ENCODE measurements around the gene FNDC7.
"Not testable (repeated sequence)": the region's sequence is repeated elsewhere in the genome, so short reads cannot be mapped to it uniquely, and the experiment has no call there.

Gene FNDC7, protein sequence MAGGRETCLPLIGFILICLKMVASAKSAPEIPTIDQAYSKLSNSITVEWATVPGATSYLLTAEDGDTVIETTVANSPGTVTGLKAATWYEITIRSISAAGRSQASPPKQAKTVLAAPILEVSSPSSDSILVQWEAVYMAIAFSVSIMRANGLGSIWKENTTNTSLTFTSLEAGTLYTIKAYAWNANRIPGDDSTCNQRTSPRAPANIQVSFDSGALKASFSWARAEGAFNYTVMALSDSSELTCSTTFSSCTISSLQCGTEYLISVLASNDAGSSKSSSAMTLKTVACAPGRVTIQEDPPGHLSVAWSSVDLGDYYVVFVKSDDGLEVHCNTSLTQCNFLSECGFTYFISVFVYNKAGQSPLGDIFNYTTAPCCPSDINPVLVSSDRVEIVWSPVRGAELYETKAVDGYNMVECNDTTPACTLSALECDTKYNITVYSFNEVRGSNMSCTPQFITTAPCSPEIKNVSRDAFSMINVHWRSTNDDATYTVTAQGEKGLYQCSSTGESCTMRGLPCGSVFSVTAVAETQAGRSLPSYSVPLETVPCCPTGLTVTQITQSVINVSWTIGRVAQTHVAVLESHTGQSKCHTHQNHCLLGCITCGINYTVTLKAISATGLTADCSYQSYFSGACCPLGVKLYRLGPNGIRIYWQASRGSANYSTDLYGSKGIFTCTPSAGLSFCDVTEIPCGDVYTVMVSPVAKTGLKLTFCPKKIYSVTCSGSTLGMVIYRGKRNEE

DNA sequence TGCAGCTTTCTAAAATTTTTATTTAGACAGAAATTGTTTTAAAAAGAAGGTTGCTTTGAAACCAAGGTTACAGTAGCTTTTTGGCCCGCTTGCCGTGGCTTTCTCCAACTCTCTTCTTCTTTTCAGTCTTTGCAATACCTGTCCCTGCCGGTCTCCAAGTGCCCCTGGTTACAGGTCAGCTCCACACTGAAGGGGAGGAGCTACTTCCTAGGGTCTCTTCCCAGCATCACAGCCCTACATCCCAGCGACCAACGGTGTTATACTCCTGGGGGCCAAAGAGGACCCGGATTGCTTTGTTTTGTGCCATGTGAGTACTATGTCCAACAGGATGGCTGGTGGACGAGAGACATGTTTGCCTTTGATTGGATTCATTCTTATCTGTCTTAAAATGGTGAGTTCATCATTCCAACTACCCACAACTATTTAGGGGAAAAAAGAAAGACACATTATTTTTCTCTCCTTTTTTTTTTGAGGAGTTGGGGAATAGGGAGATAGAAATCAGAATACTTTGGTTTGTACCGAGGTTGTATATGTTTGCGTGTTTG lies at the start of gene FNDC7:
FNDC7 (plus strand) TSS at position 303 of the 545 bp plus-strand sequence; CDS start at position 329, 26 bp downstream.
- DNase-seq: no peak

DNA sequence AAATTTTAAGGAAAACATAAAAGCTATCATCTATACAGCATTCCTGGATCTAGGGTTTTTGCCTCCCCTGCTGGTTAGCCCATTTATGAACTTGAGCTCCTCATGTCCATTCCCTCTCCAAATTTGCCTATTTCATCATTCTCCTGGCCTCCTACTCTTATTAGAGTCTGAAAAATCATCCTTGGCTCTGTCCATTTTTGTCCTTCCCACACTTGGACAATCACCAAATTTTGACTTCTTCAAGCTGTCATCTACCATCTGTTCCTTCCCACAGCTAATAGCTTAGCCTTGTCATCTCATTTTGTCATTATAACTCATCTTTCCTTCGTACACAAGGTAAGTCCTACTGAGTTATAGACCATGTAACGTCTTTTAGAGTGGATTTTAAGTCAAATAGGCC lies 49.6 kb upstream of the FNDC7 start:
- no peak for DNase-seq

DNA sequence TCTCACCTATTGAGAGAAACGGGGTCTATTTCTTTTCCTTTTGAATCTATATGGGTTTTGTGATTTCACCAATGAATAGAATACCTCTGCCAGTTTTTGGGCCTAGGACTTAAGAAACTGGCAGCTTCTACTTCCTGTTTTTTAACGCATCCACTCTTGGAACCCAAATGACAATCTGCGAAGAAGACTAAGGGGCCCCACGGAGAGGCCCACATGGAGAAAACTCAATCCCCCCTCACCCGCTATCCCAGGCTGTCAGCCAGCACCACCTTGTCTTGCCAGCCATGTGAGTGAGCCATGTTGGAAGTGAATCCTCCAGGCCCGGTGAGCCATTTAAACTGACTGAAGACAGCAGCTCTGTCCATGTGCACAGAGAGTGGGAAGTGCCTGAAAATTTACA lies 48.2 kb upstream of the FNDC7 start:
- no peak for DNase-seq

DNA sequence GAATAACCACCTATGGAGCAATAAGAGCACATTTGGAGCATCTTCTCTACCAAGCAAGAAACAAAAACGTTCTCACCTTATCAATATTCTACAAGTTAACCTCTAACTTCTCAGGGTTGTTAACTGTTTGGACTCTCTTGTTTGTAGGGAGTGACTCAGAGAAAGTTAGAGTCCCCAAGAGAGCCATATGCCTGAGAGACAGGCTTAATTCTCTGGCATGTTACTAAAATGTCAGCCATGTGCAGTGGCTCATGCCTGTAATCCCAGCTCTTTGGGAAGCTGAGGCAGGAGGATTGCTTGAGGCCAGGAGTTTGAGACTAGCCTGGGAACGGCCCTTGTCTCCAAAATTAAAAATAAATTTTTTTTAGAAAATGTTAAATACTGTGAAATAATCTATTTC lies 47.6 kb upstream of the FNDC7 start:
- DNase-seq: no peak

DNA sequence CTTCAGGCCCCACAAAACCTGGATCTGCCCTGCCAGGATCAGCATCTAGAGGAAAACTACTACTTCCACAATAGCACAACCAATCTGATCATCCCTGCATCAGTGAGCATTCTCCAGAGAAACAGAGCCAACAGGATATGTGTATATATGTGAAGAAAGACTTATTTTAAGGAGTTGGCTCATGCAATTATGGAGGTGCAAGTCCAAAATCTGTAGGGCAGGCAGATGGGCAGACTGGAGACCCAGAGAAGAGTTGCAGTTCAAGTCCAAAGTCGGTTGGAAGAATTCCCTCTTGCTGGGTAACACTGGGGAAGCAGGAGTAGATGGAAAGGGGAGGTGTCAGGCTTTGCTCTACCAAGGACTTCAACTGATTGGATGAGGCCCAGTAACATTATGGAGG lies 46.9 kb upstream of the FNDC7 start:
- DNase-seq: no peak

DNA sequence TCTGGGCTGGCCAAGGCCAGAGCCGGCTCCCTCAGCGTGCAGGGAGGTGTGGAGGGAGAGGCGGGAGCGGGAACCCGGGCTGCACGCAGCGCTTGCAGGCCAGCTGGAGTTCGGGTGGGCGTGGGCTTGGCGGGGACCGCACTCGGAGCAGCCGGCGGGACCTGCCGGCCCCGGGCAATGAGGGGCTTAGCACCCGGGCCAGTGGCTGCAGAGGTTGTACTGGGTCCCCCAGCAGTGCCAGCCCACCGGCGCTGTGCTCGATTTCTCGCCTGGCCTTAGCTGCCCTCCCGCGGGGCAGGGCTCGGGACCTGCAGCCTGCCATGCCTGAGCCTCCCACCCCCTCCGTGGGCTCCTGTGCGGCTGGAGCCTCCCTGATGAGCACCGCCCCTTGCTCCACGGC lies 45.3 kb upstream of the FNDC7 start:
- not testable (repeated sequence) for DNase-seq

DNA sequence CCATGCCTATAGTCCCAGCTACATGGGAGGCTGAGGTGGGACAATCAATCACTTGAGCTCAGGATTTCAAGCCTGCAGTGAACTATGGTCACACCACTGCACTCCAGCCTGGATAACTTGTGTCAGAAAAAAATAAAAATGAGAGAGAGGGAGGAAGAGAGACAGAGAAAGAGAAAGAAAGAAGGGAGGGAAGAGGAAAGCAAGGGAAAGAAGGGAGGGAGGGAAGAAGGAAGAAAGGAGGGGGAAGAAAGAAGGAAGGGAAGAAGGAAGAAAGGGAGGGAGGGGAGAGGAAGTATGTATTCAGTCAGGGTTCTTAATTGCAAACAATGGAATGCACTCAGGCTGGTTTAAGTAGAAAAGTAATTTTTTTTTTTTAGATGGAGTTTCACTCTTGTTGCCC lies 43.9 kb upstream of the FNDC7 start:
- DNase-seq: no peak

DNA sequence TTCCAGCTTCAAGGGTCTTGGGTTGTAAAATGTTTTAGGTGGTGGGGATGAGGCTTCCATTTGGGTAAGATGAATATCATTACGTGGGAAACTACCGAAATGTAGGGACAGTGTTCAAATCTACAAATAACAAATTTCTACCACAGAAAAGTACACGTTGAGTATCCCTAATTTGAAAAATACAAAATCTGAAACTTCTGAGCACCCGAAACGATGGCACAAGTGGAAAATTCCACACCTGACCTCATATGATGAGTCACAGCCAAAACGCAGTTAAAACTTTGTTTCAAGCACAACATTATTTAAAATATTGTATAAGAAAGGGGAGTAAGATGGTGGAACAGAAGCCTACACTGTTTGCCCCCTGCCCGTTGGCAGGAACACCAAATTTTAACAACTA lies 43.0 kb upstream of the FNDC7 start:
- DNase-seq: no peak

DNA sequence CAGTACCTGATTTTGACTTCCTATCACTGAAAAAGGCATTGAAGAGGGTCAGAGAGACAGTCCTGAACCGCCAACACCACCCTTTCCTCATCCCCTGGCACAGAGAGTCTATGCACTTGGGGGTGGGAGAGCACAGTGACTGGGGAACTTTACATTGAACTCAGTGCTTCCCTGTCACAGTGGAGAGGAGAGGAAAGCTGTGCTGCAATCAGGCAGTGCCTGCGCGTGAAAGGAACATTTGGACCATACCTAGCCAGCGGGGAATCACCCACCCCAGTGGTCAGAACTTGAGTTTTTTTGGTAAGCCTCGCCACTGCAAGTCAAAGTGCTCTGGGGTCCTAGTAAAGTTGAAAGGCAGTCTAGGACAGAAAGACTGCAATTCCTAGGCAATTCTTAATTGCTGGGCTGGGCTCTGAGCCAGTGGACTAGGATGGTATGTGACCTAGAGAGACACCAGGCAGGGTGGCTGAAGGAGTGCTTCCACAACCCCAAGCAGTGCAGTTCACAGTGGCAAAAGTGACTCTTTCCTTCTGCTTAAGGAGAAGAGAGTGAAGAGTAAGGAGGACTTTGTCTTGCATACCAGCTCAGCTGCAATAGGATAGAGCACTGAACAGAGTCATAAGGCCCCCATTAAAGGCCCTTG lies 42.5 kb upstream of the FNDC7 start:
- DNase-seq: no peak

DNA sequence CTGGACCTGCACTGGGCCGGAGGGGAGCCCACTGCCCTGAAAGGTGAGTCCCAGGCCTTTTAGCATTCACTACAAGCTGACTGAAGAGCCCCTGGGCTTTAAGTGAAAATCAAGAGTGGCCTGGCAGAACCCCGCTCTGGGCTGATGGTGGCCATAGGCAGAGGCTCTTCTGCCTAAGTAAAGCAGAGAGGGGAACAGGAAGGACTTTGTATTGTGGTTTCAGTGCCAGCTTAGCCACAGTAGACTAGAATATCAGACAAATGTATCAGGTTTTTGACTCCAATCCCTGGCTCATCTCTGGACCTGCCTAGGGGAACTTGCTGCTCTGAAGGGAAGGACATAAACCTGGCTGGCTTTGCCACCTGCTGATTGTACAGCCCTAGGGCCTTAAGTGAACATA lies 41.6 kb upstream of the FNDC7 start:
- DNase-seq: no peak

DNA sequence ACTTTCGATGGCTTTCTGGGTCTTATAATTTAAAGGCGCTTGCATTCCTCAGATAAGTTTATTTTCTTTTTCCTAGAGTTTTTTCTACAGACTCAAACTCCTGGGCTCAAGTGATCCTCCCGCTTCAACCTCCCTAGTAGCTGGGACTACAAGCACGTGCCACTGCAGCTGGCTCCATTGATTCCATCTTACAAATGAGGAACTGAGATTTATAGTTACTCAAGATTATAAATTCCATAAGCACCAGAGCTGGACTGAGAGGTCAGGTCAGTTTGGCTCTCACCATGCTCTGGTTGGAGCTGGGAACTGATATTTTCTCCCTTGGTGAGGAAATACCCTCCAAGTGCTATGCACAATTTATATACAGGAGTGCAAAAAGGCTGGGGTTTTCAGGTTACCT lies 34.0 kb upstream of the FNDC7 start:
- DNase-seq: no peak

DNA sequence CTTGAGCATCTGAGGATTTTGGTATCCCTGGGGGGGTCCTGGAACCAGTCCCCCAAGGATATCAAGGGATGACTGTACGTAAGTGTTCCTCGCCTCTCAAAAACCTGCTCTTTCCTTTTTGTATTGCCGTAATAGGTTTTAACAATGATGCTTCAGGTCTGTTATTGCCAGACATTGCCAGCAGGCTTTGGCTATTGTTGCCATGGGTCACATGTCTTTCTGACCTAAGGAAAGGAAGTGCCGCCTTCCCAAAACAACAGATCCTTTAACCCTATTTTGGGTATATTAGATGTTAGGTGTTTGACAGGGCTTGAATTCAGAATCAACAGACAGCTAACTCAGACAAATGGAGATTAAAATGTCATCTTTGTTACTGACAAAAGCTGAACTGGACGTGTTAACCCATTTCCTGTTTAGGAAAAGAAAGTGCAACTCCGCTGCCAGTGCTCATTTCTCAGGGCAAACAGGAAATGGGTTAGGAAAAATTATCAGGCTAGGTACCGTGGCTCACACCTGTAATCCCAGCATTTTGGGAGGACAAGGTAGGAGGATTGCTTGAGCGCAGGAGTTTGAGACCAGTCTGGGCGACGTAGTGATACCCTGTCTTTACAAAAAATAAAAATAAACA lies 33.0 kb upstream of the FNDC7 start:
- DNase-seq: no peak

DNA sequence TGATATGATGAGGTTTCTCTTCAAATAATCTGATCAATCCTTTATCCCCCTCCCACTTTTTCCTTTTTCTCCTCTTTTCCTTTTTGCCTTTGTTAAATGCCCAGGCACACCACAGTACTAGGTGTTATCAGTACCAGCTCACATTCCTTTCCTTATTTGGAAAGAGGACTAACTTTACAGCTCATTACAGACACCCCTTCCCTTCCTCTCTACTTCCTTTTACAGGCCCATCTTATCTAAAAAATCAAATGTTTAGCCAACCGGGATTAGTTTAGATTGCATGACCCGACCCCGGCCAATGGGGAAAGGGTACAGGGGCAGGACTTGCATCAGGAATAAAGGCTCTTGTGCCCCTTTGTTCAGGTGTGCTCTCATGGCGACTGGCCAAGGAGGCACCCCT lies 31.0 kb upstream of the FNDC7 start:
- DNase-seq: not testable (repeated sequence)

DNA sequence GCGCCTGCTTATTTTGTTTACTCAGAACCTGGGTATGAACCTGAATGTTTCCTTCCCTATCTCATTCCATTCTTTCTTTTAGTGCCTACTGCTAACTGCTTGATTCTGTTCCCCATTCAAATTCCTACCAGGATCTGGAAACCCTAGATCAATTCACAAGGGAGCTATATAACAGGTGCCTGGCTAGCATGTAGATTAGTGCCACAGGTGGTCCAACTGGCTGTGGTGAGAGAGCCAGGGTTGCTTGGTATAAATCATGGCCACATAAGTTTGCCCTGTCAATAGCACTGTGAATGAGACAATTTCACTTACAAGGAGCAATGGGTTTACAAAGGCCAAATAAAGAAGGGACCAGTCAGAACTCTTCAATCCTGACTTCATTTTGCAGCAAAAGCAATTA lies 27.2 kb upstream of the FNDC7 start:
- DNase-seq: no peak

DNA sequence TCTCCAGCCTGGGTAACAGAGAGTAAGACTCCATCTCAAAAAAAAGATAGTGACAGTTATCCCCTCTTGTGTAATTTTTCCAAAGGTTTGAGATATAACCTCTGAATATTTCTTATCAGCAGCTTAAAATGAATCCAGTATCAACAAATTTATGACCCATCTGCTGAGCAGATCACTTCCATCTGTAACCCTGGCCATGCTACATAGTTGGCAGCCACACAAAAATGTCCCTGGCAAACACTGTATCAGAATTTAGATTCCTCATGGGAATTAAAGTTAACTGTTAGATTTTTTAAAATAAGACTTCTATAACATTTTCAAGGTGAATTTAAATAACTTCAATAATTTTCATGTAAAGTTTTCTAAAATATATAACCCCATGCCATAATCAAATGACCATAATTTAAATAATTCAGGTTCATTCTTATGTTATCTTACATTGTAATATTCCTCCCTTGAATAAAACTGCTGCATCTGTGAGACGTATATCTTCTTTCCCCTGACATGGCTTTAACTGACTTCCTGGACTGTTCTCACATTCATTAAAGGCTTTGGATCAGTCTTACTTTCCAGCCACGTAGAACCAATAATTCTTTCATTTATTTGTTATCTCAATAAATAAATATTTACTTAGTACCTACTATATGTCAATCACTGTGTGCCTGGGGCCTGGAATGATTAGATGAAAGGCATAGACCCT lies 25.9 kb upstream of the FNDC7 start:
- DNase-seq: no peak

DNA sequence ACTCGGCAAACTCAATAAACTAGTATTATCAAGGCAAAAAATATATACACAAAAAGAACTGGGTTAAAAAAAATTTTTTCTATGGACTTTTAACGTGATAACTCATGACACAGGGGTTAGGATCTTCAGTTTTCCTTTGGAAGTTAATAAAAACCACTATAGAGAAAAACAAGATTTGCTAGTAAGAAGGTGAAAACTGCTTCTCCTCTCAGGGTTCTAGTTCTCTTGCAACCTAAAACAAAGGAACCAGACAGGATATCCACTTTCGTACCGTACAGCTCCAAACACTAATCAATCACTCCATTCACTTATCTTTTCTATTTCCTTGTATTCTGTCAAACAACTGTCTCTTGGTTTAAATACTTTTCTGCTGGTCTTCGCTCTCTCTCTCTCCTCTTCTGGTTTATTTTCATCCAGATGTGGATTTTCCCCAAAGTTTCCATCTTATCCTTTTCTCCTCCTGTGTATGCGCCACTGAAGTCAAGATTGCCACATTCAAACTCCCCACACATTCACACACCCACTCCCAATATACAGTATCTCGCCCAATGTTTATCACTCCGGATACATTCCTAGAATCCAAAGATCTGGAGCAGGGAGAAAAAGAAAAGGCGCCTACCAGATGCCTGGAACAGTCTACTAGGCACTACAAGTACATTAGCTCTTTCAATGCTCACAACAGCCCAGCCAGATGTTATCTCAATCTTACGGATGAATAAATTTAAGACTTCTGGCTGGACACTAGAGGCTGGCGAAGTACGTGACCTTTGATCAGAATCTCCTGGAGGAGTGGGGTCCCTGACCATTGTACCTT lies 21.4 kb upstream of the FNDC7 start:
- no peak for DNase-seq

DNA sequence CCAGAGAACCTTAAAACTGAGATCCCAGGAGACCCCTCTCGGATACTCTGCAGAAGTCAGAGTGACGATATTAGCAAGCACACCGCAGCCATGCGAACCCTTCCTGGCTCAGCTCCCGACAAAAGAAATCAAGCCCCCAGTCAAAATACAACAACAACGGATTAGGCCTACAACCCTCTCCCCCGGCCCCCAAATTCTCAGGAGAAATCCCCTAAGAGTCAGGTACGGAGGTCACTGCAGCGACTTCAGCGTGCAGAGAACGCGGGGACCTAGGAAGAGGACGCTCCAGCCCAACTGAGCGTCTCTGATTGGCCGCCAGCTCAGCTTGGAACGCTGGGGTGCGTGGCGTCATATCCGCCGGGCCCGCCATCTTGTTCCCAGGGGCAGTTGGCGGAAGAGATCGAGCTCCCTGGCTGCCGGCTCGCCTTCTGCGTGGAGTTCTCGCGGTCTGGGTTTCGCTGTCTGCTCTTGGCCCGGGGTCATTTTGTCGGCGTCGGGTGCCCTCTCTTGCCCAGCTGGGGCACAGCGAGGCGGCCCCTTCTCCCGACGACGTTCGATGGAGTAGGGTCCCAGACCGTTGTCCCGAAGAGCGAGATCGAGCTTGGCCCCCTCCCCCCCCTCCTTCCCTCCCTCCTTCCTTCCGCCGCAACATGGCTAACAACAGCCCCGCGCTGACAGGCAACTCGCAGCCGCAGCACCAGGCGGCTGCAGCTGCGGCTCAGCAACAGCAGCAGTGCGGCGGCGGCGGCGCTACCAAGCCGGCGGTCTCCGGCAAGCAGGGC lies 20.6 kb upstream of the FNDC7 start, which contains the start of gene PRPF38B:
PRPF38B (plus strand) TSS at position 369 of the 782 bp plus-strand sequence; CDS start at position 651, 282 bp downstream.
- peak; percentile 74 for DNase-seq

DNA sequence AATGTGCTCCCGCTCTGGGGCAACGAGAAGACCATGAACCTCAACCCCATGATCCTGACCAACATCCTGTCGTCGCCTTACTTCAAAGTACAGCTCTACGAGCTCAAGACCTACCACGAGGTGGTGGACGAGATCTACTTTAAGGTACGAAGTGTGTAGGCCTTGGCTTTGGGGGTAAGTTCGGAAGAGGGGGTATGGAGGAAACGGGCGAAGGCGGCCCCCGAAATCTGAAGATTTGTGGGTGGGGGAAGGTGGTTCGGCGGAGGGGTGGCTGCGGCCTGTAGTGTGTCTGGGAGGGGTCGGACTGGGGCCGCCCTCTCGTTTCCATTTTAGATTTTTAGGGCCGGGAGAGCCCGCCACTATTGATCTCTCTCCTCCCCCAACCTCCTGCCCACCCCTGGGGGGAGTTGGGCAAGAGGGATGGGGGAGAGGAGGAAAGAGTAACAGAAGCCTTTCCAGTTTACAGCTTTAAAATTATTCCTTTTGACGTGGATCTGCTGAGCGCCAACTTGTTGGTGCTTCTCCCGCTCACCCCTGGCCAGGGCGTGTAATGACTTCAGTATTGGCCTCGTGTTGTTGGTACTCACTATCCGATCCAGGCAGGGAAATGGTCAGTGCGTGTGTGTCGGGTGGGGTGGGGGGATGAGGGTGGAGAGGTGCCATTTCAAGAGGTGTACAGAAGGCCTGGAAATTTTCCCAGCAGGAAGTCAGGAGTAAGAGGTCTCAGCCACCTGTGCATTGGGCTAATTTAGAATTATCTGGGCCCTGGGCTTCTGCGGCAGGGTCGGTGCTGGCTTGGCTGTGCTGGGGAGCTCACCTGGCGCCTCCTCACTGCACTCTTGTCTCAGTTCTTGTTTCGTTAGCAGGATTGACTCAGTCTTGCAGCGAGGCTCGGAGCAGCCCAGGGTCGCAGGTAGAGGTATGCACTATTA lies 19.7 kb upstream of the FNDC7 start:
- DNase-seq: no peak

DNA sequence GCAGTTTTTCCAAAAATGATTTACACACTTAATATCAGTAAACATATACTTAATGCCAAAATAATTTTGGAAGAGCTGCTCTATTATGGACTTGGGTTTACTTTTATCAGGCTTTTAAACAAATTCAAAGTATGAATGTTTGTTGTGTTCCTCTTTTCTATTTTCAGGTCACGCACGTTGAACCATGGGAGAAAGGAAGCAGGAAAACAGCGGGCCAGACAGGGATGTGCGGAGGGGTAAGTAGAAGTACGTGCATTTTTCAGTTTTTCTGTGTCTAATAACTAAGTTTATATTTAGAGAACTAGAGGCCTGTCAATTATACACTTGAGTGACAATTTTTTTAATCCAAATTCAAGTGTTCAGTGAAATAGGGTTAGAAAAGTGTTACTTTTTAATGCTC lies 17.2 kb upstream of the FNDC7 start:
- no peak for DNase-seq

Measured in cortex of kidney (tissue), 1 donor.